ENCODE measurements around the gene OPN1LW.

OPN1LW gene

DNA sequence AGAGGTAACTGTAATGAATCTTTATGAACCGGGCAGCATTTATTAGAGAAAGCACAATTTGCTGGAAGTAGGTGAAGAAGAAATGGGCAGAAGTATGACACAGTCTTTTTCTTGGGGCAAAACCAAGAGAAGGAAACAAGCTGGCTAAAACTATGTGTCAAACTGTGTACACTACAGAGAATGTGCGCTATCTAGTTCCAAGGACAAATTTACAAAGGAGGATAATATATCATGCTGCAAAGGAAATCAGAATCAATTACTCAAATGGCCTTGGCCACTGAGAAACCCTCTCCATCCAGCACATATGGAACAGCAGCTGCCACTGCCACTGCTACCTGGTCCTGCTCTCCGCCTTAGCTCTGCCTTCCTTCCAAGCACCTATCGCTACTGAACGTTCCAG lies 29.4 kb upstream of the OPN1LW start:
- no peak for DNase-seq (ENCODE audit: low spot score)
- TF ChIP-seq CTCF (IDR thresholded peaks at IDR 0.05) = no peak

DNA sequence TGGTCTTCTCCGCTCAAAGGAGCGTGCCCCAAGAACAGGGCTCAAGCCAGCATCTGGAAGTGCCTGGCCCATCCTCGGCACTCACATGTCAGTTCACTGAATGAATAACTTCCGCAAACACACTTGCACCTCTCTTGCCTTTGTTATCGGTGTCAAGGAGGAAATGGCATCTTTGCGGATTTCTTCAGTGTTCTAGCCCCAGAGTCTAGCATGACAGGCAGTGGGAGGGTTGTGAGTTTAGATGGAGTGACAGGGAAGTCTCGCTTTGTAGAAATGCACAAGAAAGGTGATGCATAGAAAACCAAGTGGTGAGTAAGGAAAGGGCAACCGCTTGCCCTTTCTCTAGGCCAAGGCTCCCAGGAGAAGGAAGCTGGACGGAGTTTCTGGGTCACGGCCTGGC lies 29.0 kb upstream of the OPN1LW start:
- no peak overlapping the region for H3K27ac ChIP-seq
- no peak for DNase-seq (ENCODE audit: low spot score)
- TF ChIP-seq CTCF (IDR thresholded peaks at IDR 0.05) = no peak
- H3K4me3 ChIP-seq = no peak overlapping the region

More for the DNA sequence above, 29.4 kb upstream of the OPN1LW start:
- no peak overlapping the region for H3K27ac ChIP-seq
- no peak overlapping the region for H3K4me3 ChIP-seq

GRCh38 chrX:154115750-154116149 lies 28.3 kb upstream of the OPN1LW start:
- no peak overlapping the region for H3K27ac ChIP-seq
- no peak for TF ChIP-seq CTCF (IDR thresholded peaks at IDR 0.05)
- DNase-seq (ENCODE audit: low spot score) = no peak
- H3K4me3 ChIP-seq = no peak overlapping the region

DNA sequence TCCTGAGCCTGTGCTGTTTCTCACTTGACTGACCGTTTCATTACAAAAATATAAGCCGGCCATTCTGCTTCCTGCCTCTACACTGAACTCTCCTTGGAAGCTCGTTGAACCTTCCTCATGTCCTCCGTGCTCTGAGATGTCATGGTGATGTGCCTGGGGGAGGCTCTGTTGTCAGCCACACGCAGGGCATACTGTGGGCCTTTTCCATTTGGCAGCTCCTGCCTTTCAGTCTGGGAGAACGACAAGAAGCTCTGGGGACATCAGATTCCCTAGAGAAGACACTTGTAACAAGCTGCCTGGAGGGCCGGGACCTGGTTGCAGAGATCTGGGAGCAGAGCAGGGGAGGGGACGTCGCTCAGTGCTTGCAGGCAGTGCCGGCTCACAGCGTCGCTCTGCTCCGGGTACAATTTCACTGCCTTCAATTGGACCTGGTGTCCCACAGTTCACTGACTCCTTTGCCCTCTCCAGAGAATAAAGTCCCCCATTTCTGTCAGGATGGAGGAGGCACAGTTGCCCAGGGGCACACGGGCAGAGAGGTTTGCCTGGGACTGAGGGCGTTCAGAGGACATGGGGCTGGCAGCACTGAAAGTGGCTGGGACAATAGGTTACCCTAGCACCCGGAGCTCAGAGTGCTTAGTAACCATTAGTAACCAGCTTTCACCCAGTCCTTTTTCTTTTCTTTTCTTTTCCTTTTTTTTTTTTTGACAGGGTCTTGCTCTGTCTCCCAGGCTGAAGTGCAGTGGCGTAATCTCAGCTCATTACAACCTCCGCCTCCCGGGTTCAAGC lies 27.4 kb upstream of the OPN1LW start:
- no peak for TF ChIP-seq CTCF (IDR thresholded peaks at IDR 0.05)
- no peak overlapping the region for H3K27ac ChIP-seq
- H3K4me3 ChIP-seq = no peak overlapping the region
- DNase-seq (ENCODE audit: low spot score) = no peak

DNA sequence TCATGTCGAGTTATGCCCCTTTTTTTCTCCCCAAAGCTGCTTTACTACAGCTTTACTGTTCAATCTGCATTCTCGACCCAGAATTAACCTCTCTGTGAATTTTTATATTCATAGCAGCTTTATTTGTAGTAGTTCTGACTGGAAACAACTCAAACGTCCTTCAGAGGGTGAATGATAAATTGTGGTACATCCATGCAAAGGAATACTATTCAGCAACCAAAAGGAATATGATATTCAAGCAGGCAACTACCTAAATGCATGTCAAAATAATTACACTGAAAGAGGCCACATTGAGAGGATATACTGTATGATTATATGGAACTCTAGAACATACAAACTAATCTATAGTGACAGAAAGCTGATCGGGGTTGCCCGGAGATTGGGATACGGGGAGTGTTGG lies 26.5 kb upstream of the OPN1LW start:
- H3K4me3 ChIP-seq = no peak overlapping the region
- H3K27ac ChIP-seq = no peak overlapping the region
- no peak for TF ChIP-seq CTCF (IDR thresholded peaks at IDR 0.05)
- no peak for DNase-seq (ENCODE audit: low spot score)

DNA sequence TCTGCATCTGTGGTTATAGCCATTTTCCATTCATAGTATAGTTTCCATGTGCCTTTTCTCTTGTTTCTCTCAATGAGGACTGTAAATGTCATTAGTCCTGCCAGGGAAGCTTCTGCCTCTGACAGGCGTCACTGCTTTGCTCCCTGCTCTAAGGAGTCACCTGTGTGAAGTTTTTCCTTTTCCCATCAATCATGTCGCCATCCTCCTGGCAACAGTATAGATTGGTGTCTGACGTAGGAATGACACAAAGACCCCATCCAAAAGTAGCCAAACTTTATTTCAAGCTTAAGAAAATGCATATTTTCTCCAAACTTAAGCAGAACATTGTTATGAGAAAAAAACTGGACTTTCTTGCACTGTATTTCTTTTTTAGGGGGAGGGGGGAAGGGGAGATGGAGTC lies 23.5 kb upstream of the OPN1LW start:
- TF ChIP-seq CTCF (IDR thresholded peaks at IDR 0.05) = no peak

DNA sequence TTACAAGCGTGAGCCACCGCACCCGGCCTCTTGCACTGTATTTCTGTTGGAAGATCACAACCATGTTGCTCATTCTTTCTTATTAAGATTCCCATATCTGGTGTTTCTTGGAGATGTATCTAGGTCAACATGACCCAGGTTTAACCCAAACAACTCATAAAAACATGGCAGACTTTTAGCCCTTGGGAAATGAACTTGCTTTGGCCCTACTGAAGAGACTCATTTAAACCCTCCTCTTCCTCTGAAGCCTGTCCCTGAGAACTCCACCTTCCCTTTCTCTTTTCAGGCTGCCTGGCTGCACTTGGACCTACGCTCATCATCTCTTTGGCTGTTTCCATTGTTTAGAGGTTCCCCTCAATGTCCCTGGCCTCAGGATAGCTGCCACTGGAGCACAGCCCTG lies 22.8 kb upstream of the OPN1LW start:
- no peak overlapping the region for H3K27ac ChIP-seq
- no peak overlapping the region for H3K4me3 ChIP-seq
- no peak for DNase-seq (ENCODE audit: low spot score)
- no peak for TF ChIP-seq CTCF (IDR thresholded peaks at IDR 0.05)

More for the DNA sequence above, 23.5 kb upstream of the OPN1LW start:
- Histone ChIP-seq H3K27ac (no peak overlapping the region), H3K4me3 (no peak overlapping the region)
- no peak for DNase-seq (ENCODE audit: low spot score)

All from coronary artery (tissue), 2 donors.